WERI-Rb-1 (cell line): ENCODE results near the gene GNPNAT1.

Source experiments
- DNase-seq: peaks from one replicate; pipeline ENCODE4 v3.0.0-alpha.2; 2020
- H3K27ac ChIP-seq: fragments of 250-450 bp; sonication (Bioruptor Pico); 2 replicates; pipeline ENCODE4 v1.5.1; 2020; ENCODE audit warnings: mild to moderate bottlenecking, moderate library complexity
- H3K27me3 ChIP-seq: fragments of 250-450 bp; sonication (Bioruptor Pico); 2 replicates; pipeline ENCODE4 v1.5.1; 2021; ENCODE audit warnings: mild to moderate bottlenecking, low read depth, moderate library complexity; ENCODE audit not compliant: insufficient read depth, severe bottlenecking
- H3K36me3 ChIP-seq: fragments of 250-450 bp; sonication (Bioruptor Pico); 2 replicates; pipeline ENCODE4 v1.5.1; 2020; ENCODE audit warnings: mild to moderate bottlenecking, moderate library complexity
- H3K4me3 ChIP-seq: 2 replicates; pipeline ENCODE4 v1.5.1; 2011; ENCODE audit warnings: low read depth, mild to moderate bottlenecking, control low read depth, low read length
- H3K9me3 ChIP-seq: fragments of 250-450 bp; sonication (Bioruptor Pico); 2 replicates; pipeline ENCODE4 v1.5.1; 2021; ENCODE audit warnings: mild to moderate bottlenecking, moderate library complexity; ENCODE audit not compliant: severe bottlenecking
- TF ChIP-seq, protein P1 (sequence below): IDR thresholded peaks from 2 replicates; pipeline ENCODE4 v1.5.1; 2011; ENCODE audit warnings: low read depth, mild to moderate bottlenecking, control low read depth, inconsistent platforms, low read length

The GNPNAT1 gene

DNA sequence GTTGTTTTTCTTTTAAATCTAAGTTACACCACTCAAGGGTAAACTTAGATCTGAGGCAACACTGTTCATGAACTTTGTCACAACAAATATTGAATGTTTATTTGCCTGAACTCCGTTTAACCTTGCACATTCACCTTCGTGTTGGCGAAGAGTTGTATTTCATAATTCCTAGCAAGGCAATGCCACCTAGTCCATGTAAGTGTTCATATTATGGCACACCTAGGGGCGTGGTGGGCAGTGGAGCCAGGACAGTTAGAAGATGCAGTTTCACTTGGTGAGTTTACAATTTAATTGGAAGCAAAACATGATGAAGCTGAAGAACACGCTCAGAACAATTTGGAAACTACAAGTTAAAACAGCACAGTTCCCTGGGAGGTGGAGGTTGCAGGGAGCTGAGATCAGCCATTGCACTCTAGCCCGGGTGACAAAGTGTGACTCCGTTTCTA, 30.4 kb upstream of the GNPNAT1 start:
- DNase-seq = no peak
- Histone ChIP-seq H3K36me3 (no peaks in the 10 kb centered on the region), H3K9me3 (no peaks in the 10 kb centered on the region), H3K4me3 (no peak overlapping the region), H3K27ac (no peak overlapping the region), H3K27me3 (no peaks in the 10 kb centered on the region)
- TF ChIP-seq, protein P1, sequence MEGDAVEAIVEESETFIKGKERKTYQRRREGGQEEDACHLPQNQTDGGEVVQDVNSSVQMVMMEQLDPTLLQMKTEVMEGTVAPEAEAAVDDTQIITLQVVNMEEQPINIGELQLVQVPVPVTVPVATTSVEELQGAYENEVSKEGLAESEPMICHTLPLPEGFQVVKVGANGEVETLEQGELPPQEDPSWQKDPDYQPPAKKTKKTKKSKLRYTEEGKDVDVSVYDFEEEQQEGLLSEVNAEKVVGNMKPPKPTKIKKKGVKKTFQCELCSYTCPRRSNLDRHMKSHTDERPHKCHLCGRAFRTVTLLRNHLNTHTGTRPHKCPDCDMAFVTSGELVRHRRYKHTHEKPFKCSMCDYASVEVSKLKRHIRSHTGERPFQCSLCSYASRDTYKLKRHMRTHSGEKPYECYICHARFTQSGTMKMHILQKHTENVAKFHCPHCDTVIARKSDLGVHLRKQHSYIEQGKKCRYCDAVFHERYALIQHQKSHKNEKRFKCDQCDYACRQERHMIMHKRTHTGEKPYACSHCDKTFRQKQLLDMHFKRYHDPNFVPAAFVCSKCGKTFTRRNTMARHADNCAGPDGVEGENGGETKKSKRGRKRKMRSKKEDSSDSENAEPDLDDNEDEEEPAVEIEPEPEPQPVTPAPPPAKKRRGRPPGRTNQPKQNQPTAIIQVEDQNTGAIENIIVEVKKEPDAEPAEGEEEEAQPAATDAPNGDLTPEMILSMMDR = no peak

DNA sequence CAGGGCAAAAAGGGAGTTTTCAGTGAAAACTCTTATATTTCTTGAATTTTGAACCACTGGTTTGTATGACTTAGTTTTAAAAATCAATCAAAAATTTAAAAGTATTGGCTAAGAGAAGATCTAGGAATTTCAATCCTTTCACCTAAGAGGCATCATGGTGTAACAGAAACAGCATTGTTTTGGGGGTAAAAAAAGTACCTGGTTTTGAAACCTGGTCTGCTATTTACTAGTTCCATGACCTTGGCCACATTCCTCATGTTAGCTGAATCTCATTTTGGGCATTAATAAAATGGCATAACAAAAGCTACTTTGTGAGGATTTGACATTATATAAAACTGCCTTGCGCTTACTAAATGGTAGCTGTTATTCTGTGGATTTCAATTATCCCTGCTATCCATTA, 16.7 kb upstream of the GNPNAT1 start:
- Histone ChIP-seq H3K36me3 (no peaks in the 10 kb centered on the region), H3K9me3 (no peaks in the 10 kb centered on the region), H3K4me3 (no peak overlapping the region; the same call in 1 of the 2 replicates), H3K27me3 (no peaks in the 10 kb centered on the region), H3K27ac (0 out of 2 replicates have a peak overlapping the region, but pooled peaks have one; percentile 8)
- TF ChIP-seq, protein P1 = no peak
- no peak for DNase-seq

DNA sequence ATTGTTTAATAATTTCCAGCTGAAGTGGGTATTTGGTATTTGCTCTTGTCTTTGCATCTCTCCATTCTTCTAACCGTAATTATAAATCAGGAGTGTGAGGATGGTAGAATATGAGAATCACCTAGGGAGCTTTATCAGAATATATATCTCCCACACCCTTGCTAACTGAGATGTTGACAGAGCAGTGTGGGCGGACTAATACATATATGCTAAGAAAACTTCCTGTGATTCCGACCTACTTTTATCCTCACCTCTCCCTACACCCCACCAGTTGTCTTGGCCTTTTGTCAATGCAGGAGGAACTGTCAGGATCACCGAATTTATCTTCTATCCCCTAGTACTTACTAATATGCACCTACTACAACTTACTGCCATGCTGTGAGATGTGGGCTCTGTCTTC, 14.7 kb upstream of the GNPNAT1 start:
- no peak for DNase-seq
- Histone ChIP-seq H3K4me3 (no peak overlapping the region), H3K9me3 (no peaks in the 10 kb centered on the region), H3K36me3 (no peaks in the 10 kb centered on the region), H3K27ac (no peak overlapping the region), H3K27me3 (no peaks in the 10 kb centered on the region)
- TF ChIP-seq, protein P1 = no peak

DNA sequence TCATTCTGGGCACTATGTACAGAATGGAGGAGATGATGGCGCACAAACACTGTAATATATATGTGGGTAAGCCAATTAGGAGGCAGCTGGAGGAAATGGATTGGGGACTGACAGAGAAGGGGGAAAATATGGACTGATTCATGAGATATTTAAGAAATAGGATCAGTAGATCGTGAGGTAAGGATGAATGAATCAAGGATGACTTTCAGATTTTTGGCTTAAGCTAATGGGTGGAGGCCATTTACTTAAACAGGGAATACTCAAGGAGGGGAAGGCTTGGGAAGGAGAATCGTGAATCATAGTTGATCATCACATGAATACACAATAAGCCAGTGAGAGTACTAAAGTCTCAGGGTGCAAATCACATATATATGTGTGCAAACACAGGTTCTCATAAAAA, 11.2 kb upstream of the GNPNAT1 start:
- no peak overlapping the region for H3K27ac ChIP-seq
- TF ChIP-seq, protein P1 = no peak
- no peaks in the 10 kb centered on the region for H3K27me3 ChIP-seq
- H3K9me3 ChIP-seq = no peaks in the 10 kb centered on the region
- no peak overlapping the region for H3K4me3 ChIP-seq
- DNase-seq = no peak
- no peaks in the 10 kb centered on the region for H3K36me3 ChIP-seq

DNA sequence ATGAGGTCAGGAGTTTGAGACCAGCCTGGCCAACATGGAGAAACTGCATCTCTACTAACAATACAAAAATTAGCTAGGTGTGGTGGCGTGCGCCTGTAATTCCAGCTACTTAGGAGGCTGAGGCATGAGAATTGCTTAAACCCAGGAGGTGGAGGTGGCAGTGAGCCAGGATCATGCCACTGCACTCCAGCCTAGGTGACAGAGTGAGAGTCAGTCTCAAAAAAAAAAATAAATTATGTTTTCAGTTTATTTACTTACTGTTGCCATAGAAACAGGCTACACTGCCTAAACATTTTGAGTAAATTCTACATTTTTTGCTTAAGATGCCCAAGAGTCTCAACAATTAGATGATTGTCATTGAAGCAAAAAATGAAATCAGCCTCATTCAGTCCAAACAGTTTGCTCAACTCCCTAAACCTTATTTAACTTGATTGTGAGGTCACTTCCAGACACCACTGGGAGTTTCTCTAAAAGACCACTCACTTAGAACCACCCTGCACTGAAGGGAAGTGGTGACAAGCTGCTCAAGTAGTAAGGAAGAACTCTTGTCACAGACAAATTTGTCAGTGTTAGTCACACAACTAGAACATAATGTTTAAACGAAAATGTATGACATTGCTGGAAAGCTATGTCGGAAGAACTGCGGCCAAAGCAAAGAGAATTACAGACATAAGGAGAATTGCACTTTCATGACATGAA, 9.8 kb upstream of the GNPNAT1 start:
- TF ChIP-seq, protein P1 = no peak
- DNase-seq = no peak
- H3K36me3 ChIP-seq = no peaks in the 10 kb centered on the region
- H3K27ac ChIP-seq = no peak overlapping the region
- no peaks in the 10 kb centered on the region for H3K9me3 ChIP-seq
- no peaks in the 10 kb centered on the region for H3K27me3 ChIP-seq
- no peak overlapping the region for H3K4me3 ChIP-seq

DNA sequence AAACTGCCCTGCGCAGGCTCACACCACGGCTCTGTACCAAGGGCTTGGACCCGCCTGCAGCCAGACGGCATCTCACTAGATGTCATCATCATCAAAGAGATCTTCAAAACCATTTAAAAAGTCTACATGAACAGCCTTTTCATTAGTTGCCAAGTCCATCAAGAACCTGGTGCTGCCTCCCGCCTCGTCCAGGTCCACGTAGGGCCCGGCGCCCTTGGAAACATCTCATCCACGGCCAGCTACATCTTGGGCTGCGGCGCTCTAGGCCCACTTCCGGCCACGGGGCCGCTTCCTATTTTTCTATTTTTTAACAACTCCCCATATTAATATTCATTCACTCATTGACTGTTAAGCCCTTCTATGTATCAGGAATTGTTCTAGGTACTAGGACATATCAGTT, 7.4 kb upstream of the GNPNAT1 start:
- DNase-seq = no peak
- H3K36me3 ChIP-seq = no peaks in the 10 kb centered on the region
- no peak overlapping the region for H3K4me3 ChIP-seq
- H3K27me3 ChIP-seq = no peaks in the 10 kb centered on the region
- H3K9me3 ChIP-seq = no peaks in the 10 kb centered on the region
- no peak overlapping the region for H3K27ac ChIP-seq
- TF ChIP-seq, protein P1 = no peak
